SKM-1 (cell line): ENCODE data around the gene FHL1.

Source experiments
- DNase-seq: peaks from one replicate; lab custom pipeline; 2025; ENCODE audit not compliant: unreplicated experiment; lab: John Stamatoyannopoulos, UW

The FHL1 gene

GRCh38 chrX:136185401-136186022 lies 38.2 kb downstream of the FHL1 start:
- DNase-seq, result no peak

DNA sequence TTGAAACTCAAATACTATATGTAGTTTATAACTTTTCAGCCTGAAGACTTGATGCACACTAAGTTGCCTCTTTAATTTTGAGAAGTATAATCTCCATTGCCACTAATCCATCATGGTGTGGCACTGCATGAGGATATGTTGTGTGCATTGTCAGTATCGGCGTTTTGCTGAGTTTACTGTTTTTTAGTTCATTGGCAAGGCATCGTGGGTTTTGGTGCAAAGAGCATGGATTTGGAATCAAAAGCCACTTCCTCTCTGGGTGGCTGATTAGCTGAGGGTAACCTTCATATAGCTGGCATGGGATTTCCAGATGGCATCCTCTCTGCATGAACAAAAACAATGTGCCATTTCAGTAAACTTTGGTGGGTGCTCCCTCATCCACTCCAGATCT lies 38.7 kb downstream of the FHL1 start:
- no peak for DNase-seq

GRCh38 chrX:136189222-136189621 lies 41.9 kb downstream of the FHL1 start:
- DNase-seq, result no peak

- DNase-seq, result no peak
Observed at GRCh38 chrX:136190038-136190713, 42.8 kb downstream of the FHL1 start.

DNA sequence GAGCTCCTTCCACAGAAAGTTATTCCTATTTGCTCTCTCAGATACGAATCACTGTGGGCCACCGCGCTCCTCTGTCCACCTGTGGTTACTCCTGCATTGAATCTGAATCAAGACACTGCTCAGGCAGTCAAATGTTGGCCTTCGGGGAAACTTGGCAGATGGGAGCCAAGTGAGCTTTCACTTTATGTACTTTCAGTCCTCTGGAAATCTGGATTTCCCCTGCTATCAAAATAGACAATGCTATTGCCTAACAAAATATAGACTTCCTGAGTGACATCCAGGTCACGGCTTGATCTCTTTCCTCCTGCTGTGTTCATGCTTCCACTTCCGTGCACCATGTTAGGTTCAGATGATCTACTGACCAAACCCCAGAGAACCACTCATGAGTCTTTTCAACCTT lies 43.8 kb downstream of the FHL1 start:
- DNase-seq, result no peak

GRCh38 chrX:136192135-136192534 lies 44.8 kb downstream of the FHL1 start:
- DNase-seq, result no peak

DNA sequence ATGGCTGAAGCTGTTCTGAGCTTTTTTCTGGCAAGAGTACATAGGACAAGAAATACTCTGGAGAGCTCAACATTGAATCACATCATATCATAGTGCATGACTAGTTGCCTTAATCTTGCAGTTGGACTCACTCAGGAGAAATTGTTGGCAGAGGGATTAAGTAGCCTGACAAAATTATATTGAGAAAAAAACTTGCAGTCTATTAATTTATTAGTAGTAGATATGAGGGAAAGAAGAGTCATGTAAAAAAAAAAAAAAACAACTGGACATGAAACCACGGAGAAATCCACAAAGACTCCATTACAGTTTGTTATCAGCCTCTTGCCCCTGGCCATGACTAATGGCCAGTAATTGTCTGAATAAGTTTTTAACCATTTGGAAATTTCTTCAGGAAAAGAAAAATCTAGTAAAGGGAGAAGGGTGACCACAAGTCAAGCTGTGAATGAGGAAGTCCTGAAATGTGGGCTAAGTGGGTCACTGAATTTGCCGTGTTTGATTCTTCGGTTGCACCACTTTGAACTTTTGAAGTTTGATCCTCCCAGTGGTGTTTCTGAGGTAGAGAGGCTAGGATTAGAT lies 45.6 kb downstream of the FHL1 start:
- peak; percentile 32 for DNase-seq

- DNase-seq, result no peak
Observed at GRCh38 chrX:136193771-136194170, 46.4 kb downstream of the FHL1 start.

DNA sequence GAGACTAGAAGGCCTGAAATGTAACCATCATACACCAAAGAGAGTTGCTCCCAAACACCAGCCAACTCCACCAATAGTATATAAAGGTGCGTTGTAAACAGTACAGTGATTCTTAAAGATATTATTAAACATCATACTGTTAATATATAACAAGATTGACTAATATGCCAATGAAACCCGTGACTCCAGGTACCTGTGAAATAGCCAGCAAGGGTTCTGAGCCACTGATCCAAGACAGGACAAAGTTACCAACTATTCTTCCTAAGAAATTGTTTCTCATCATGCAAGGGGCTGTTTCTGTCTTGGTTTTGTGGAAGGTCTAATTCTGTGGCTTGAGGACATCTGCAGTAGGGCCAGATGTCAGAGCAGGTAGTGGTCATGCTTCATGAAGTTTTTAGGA lies 47.2 kb downstream of the FHL1 start:
- DNase-seq, result no peak

DNA sequence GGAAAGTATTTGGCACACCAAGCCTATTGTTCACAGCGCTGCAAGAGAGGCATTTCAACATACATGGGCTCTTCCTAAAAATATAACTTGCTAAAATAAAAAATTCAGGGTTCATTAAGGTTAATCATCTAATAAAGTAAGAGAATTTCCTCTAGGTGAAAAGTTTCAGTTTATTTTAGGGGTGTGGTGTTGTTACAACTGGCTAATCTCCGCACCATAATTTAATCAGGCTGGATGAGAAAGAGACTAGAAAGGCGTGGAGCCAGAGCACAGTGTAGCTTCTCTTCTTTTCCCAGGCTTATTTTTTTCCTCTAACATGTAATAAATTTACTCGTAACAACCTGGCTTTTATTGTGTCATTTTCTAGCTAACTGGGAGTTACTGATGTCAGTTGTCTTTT lies 47.9 kb downstream of the FHL1 start:
- no peak for DNase-seq

- no peak for DNase-seq
Observed at GRCh38 chrX:136196691-136197155, 49.4 kb downstream of the FHL1 start.

GRCh38 chrX:136198010-136198409 lies 50.7 kb downstream of the FHL1 start:
- DNase-seq, result no peak

DNA sequence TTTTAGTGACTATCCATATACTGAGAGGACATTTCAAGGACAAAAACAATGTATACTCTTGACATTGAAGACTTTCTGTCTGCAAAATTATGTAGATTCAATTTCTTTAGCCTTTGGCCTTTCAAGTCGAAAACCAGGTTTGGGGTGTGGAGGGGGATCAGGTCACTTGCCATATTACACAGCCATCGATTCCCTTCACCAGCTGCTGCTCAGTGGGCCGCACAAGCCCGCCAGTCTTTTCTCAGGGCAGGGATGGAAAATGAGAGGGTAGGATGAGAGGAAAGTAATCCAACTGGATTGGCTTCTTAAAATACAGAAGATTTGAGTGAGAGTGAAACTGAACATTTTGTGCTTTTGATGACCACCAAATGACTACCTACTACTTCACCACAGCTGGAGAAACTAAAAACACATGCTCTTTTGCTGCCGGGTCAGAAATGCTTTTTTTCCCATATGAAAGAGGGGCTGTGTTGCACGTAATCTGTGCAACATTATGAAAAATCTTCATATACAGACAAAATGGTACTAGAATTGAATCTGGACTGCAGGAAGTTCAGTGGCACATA lies 51.4 kb downstream of the FHL1 start:
- no peak for DNase-seq

DNA sequence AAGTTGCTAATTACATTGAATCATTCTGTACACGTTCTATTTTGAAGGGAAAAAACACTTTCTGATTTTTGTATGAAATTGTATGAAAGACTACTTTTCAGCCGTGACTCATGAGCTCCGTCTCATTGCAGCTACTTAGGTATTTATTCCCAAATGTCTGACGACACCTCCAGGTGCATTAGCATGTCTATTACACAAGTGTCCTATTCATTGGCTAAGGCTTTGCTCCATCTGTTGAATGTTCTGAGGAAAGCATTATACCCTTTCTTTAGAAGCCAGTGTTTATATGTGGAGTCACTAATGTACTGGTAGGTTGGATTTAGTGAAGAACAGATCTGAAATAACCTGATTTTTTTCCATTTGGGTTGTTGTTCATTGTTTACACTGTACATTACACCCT lies 52.0 kb downstream of the FHL1 start:
- no peak for DNase-seq

- no peak for DNase-seq
Observed at GRCh38 chrX:136200466-136200865, 53.1 kb downstream of the FHL1 start.

DNA sequence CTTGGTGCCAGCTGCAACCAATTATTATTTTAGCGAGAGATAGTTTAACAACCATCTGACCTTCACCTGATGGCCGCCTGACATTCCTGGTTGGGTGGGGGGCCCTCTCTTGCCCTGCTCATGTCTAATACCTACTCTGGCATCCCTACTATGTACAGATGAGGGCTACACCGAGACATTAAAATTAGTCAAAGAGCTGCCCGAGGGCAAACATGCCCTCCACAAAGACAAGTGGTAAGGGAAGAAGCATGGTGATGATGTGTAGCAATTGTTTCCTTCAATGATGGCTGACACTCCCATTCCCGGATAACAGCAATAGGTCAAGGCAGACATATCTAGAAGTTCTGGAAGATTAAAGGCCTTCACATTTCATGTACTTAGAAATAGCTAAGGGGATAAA lies 54.3 kb downstream of the FHL1 start:
- DNase-seq, result no peak

DNA sequence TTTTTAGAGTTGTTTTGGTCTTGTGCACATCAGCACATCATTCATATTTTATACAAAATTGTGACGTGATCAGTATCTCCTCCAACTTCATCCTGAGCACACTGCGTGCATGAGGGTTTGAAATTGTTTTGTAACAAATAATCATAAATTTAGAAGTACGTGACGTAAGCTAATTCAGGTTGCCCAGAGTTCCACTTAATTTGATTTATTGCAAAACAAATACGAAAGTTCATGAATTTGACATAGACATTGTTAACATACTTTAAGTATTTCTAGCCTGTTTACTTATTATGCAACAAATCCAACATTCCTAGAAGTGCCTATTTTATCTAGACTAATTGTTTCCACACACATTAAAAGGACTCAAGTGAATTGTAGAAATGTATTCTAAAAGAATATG lies 55.6 kb downstream of the FHL1 start:
- DNase-seq, result no peak

- no peak for DNase-seq
Observed at GRCh38 chrX:136203438-136203837, 56.1 kb downstream of the FHL1 start.

DNA sequence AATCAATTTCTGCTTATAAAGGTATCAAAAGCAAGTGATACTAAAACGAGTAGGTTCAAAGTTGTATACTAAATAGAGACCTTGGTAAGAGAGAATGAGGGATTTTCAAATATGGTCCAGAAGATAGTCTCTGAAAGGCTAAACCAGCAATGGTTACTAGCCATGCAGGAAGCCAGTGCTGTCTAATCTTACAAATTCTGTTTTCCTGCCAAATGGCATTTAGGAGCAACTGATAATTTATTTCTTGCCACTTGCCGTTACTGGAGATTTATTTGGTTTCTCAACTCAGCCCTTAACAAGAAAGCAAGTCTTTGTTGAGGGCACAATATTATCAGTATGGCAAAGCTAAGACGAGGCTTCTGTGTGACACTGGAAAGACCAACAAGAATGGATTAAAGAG lies 56.6 kb downstream of the FHL1 start:
- no peak for DNase-seq

GRCh38 chrX:136204571-136204970 lies 57.2 kb downstream of the FHL1 start:
- no peak for DNase-seq

DNA sequence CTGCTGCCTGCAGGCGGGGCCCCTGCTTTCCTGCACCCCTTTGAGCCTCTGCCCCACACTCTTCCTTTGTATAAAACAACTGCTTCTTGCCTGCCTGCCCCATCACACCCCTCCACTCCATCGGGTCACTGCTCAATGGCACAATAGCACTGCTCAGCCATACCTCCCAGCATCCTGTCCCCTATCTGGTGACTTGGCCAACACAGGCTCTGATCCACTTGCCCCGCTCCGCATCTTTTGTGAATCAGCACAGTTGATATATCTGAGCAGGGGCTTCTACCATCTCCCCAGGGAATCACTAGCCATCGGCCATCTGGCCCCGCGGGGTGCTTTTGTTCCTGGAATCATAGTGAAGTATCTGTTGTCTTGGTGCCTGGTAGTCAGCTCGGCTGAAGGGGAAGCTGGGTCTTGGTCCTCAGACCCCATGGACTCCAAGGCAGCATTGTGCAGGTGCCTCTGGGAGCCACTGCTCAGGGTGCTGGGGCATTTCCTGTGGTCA lies 58.6 kb downstream of the FHL1 start:
- DNase-seq, result no peak

GRCh38 chrX:136206916-136207315 lies 59.6 kb downstream of the FHL1 start:
- DNase-seq, result no peak
